22Rv1 (cell line): ENCODE measurements around the gene PLEKHG4B.

ENCODE experiments used
- CTCF ChIP-seq: fragments of 450-650 bp; IDR thresholded peaks from 2 replicates; pipeline ENCODE4 v1.5.1; 2017; ENCODE audit warnings: mild to moderate bottlenecking
- ZFX ChIP-seq: fragments of 450-650 bp; IDR thresholded peaks from 2 replicates; pipeline ENCODE4 v1.6.1; 2017; ENCODE audit warnings: antibody characterized with exemption, borderline replicate concordance

DNA sequence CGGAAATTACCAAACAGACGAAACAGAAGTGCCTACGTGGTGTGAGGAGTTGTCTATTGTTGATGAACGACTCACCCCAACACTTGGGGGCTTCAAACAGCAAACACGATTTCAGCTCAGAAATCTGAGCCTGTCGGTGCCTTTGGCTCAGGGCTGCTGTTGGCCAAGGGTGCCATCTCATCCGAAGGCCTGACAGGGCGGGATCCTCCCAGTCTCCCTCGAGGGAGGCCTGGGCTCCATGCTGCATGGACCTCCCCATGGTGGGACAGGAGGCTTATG, 100.7 kb downstream of the PLEKHG4B start:
- TF ChIP-seq CTCF (no peak), ZFX (no peak)
